Stimulated activated CD8-positive, alpha-beta memory T cell treated with anti-CD3 and anti-CD28 coated beads, Interleukin-4, amount 100 ng/mL, for 48 hours (primary cell): ENCODE data around the gene POLD3.
"Not testable (repeated sequence)": the region's sequence is repeated elsewhere in the genome, so short reads cannot be mapped to it uniquely, and the experiment has no call there.

ENCODE experiments used
- DNase-seq: peaks from one replicate; pipeline ENCODE4 v3.0.0-alpha.2; 2020

POLD3 gene

GRCh38 chr11:74583024-74583624 is 9.3 kb upstream of the POLD3 start:
- DNase-seq: no peak

DNA sequence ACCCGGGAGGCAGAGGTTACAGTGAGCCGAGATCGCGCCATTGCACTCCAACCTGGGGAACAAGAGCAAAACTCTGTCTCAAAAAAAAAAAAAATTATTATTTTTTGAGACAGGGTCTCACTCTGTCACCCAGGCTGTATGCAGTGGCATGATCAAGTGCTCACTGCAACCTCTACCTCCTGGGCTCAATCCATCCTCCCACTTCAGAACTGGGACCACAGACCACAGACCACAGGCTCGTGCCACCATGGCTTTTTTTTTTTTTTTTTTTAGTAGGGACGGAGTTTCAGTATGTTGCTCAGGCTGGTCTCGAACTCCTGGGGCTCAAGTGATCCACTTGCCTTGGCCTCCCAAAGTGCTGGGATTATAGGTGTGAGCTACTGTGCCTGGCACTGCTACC is 1.9 kb upstream of the POLD3 start:
- not testable (repeated sequence) for DNase-seq

GRCh38 chr11:74592063-74592440 is 330 bp upstream of the POLD3 start:
- no peak for DNase-seq

DNA sequence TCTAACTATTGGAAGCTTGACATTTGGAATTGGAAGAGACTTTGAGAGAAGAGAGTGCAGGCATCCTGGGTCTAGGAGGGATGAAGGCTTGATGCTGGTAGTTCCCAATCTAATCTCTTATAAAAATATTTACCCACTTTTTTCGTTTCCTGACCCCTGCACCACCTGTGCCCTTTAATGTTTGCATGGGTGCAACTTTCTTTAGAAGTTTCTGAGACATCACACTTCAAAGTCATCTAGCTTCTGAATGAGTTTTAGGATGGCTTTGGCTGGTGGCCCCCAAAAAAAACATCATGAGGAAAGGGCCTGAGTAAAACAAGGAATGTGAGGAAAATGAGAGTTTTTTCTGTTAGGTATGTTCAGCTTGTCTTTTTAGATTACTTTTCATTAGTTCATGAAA is 1.1 kb downstream of the POLD3 start:
- DNase-seq: no peak

GRCh38 chr11:74602637-74603556 is 10.5 kb downstream of the POLD3 start:
- DNase-seq: no peak

DNA sequence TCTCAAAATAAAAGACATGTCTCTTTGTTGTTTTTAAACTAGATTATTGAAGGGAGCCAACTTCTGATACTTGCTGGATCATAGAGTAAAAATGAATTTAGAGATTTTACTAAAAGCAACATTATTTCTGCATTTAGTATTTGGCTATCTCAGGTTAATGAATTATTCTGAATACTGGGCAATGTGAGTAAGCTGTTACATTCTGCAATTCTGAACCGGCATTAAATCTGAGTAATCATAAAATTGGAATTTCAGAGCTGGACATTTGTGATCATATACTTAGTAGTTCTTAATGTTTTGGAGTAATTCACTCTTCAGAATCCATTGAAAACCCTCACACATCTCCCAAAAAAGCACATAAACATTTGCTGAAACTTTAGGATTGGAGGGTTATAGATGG is 11.5 kb downstream of the POLD3 start:
- no peak for DNase-seq

- no peak for DNase-seq
Measured at GRCh38 chr11:74604311-74604710, 11.9 kb downstream of the POLD3 start.

- no peak for DNase-seq
Measured at GRCh38 chr11:74605403-74605802, 13.0 kb downstream of the POLD3 start.

GRCh38 chr11:74608431-74608830 is 16.0 kb downstream of the POLD3 start:
- no peak for DNase-seq

GRCh38 chr11:74611369-74611861 is 19.0 kb downstream of the POLD3 start:
- DNase-seq: no peak

DNA sequence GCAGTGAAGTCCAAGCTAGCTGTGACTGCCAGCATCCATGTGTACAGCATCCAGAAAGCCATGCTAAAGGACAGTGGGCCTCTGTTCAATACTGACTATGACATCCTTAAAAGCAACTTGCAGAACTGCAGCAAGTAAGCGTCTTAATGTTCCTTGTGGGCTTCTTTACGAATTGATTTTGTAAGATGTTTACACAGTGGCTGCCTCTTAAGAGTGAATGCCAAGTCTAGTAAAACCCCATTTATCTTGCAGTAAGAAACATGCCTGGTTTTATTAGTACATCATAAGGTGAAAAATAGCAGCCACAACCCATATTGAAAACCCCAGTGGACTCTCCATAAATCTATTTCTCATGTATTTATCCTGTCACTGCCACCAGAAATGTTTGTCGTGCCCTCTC is 20.5 kb downstream of the POLD3 start:
- no peak for DNase-seq

DNA sequence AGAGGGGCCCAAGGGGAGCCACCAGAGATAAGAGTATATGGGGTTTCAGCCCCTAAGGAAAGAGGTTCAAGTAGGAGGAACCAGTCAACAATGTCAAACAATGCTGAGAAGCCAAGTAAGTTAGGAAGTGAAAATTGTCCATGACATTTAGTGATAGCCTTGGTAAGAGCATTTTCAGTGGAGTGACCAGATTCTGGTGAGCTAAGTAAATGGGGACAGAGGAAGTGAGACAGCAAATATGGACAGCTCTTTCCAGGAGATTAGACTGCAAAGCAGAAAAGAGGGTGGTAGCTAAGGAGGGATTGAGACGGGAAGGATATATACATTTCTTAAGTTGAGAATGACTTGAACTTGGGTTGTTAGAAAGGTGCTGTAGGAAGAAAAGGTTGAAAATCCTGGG is 22.9 kb downstream of the POLD3 start:
- DNase-seq: no peak

- no peak for DNase-seq
Measured at GRCh38 chr11:74615988-74616387, 23.6 kb downstream of the POLD3 start.

- DNase-seq: no peak
Measured at GRCh38 chr11:74620531-74620930, 28.1 kb downstream of the POLD3 start.

- DNase-seq: no peak
Measured at GRCh38 chr11:74626130-74626529, 33.7 kb downstream of the POLD3 start.

GRCh38 chr11:74626604-74627003 is 34.2 kb downstream of the POLD3 start:
- no peak for DNase-seq

DNA sequence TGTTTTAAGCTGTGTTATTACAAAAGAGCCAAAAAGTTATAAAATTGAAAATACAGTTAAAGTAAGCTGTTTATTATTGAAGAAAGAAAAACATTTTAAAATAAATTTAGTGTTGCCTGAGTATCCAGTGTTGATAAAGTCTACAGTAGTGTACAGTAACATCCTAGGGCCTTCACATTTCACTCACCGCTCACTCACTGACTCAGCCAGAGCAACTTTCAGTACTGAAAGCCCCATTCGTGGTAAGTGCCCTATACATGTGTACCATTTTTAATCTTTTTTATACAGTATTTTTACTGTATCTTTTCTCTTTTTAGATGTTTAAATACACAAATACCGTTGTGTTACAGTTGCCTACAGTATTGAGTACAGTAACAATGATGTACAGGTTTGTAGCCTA is 35.0 kb downstream of the POLD3 start:
- DNase-seq: no peak

- no peak for DNase-seq
Measured at GRCh38 chr11:74630043-74630442, 37.7 kb downstream of the POLD3 start.

- DNase-seq: no peak
Measured at GRCh38 chr11:74633406-74634393, 41.3 kb downstream of the POLD3 start.

DNA sequence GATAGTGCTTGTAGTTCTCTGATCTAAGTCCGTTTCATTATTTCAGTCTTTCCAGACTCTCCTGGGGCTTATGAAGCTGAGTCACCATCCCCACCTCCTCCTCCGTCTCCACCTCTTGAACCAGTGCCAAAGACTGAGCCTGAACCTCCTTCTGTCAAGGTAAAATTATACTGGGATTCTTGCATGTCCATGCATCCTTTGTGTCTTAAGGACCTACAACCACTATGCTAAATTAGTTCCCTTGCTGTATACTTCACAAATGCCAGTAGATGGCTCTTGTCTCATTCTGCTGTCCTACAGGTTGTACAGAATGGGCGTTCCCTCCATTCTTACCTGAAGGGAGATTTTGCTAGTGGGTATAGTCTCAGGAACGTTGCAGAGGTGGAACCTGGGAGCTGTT is 42.2 kb downstream of the POLD3 start:
- no peak for DNase-seq

GRCh38 chr11:74636630-74637184 is 44.3 kb downstream of the POLD3 start:
- DNase-seq: no peak

DNA sequence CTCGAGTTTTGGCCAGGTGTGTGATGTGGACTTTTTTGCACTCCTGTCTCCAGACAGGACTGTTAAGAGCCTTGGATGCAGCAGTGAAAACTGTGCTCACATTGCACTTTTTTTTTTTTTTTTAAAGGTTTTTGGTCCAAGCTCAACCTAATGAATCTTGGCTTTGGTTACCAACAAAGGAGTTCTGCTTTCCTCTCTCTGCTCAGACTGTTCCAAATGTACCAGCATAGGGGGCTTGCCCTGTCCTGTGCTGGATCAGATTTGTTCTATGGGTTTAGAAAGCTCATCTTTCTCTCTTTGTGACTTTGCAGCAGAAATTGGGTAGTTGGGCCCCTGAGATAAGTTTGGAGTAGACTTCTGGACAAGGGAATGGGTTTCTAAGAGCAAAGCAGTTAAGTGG is 45.3 kb downstream of the POLD3 start:
- DNase-seq: no peak

DNA sequence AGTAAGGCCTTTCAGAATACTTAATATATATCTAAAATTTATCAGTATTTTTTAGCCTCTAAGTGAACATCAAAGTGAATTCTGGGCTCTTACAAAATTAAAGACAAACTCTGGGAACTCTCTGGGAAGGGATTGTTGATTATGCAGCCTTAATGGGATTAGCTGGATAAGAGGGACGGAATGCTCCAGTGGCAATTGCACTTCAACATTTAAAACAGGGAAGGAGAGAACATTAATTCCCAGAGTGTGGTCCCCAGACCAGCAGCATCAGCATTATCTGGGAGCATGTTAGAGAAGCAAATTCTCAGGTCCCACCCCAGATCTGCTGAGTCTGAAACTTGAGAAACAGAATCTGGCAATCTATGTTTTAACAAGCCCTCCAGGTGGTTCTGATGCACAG is 46.5 kb downstream of the POLD3 start:
- DNase-seq: no peak
